A549 (cell line): Measurements from ENCODE around the gene PDCD1.

Experiments
- CHD2 ChIP-seq: fragments of 150-350 bp; IDR thresholded peaks from 2 replicates; pipeline ENCODE4 v1.6.1; 2014; ENCODE audit warnings: low read length; ENCODE audit not compliant: partially characterized antibody
- EP300 ChIP-seq, 2 experiments: fragments of >200 bp; sonication (Bioruptor Twin); formaldehyde crosslinking; IDR thresholded peaks; 2 replicates in 1 of 2; 3 replicates in 1 of 2; pipeline ENCODE4 v1.6.1; 2016 to 2017
- TF ChIP-seq, protein P1 (sequence below): fragments of >200 bp; sonication (Bioruptor Twin); formaldehyde crosslinking; IDR thresholded peaks from 3 replicates; pipeline ENCODE4 v1.5.1; 2016
- TF ChIP-seq, protein P2 (sequence below): fragments of 450-650 bp; IDR thresholded peaks from 2 replicates; pipeline ENCODE4 v1.6.1; 2014; ENCODE audit warnings: antibody characterized with exemption

DNA sequence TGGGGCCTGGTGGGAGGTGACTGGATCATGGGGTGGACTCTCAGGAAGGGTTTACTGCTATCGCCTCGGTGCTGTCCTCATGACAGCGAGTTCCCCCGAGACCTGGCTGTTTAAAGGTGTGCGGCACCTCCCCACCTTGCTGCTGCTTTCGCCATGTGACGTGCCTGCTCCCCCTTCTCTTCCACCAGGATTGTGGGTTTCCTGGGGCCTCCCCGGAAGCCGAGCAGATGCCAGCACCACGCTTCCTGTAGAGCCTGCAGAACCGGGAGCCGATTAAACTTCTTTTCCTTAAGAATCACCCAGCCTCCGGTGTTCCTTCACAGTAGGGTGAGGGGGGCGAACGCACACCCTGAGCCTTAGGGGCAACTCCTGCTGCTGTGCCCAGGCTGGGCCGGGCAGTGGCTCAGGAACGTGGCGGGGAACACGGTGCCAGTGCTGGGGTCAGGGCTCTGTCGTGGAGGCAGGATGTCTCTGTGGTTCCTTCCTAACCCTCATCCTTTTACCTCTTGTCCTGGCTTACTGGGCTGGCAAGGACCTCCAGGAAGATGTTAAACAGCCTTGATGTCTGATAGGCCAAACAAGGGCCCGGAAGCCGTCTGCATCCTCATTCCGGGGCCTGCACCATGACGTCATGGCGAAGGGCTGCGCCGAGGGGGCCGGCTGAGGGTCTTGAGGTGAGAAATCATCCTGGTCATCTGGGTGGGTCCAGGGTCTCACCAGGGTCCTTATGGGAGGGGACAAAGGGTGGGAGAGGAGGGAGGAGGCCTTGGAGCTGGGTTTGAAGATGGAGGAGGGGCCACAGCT is 37.0 kb downstream of the PDCD1 start:
- TF ChIP-seq CHD2 (no peak), EP300 (IDR thresholded peaks at IDR 0.05) (no peak)
- TF ChIP-seq, protein P1, sequence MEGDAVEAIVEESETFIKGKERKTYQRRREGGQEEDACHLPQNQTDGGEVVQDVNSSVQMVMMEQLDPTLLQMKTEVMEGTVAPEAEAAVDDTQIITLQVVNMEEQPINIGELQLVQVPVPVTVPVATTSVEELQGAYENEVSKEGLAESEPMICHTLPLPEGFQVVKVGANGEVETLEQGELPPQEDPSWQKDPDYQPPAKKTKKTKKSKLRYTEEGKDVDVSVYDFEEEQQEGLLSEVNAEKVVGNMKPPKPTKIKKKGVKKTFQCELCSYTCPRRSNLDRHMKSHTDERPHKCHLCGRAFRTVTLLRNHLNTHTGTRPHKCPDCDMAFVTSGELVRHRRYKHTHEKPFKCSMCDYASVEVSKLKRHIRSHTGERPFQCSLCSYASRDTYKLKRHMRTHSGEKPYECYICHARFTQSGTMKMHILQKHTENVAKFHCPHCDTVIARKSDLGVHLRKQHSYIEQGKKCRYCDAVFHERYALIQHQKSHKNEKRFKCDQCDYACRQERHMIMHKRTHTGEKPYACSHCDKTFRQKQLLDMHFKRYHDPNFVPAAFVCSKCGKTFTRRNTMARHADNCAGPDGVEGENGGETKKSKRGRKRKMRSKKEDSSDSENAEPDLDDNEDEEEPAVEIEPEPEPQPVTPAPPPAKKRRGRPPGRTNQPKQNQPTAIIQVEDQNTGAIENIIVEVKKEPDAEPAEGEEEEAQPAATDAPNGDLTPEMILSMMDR = no peak
- TF ChIP-seq, protein P2, sequence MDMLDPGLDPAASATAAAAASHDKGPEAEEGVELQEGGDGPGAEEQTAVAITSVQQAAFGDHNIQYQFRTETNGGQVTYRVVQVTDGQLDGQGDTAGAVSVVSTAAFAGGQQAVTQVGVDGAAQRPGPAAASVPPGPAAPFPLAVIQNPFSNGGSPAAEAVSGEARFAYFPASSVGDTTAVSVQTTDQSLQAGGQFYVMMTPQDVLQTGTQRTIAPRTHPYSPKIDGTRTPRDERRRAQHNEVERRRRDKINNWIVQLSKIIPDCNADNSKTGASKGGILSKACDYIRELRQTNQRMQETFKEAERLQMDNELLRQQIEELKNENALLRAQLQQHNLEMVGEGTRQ = no peak
